Trophoblast cell (in vitro differentiated cells and primary cell): Measurements from ENCODE around the gene ZNF24.

Source experiments
- DNase-seq, 2 donors: peaks; one replicate each; pipeline ENCODE4 v3.0.0-alpha.2; 2016
- H2AFZ ChIP-seq: 2 replicates; pipeline ENCODE4 v1.6.1; 2013; ENCODE audit warnings: low read length, moderate library complexity, mild to moderate bottlenecking; ENCODE audit not compliant: insufficient read depth, poor library complexity
- H2AK5ac ChIP-seq: 2 replicates; pipeline ENCODE4 v1.6.1; 2013; ENCODE audit warnings: mild to moderate bottlenecking, low read length
- H2BK120ac ChIP-seq: 2 replicates; pipeline ENCODE4 v1.6.1; 2013; ENCODE audit warnings: low read length, mild to moderate bottlenecking, moderate library complexity; ENCODE audit not compliant: insufficient read depth, poor library complexity
- H2BK12ac ChIP-seq: 2 replicates; pipeline ENCODE4 v1.6.1; 2013; ENCODE audit warnings: mild to moderate bottlenecking, low read length, moderate library complexity
- H2BK5ac ChIP-seq: 2 replicates; pipeline ENCODE4 v1.6.1; 2013; ENCODE audit warnings: low read length, low read depth, moderate library complexity, mild to moderate bottlenecking; ENCODE audit not compliant: poor library complexity
- H3K14ac ChIP-seq: 2 replicates; pipeline ENCODE4 v1.6.1; 2013; ENCODE audit warnings: mild to moderate bottlenecking, low read length
- H3K18ac ChIP-seq: 2 replicates; pipeline ENCODE4 v1.6.1; 2013; ENCODE audit warnings: mild to moderate bottlenecking, low read length
- H3K23ac ChIP-seq: 2 replicates; pipeline ENCODE4 v1.6.1; 2013; ENCODE audit warnings: low read length
- H3K27ac ChIP-seq: 2 replicates; pipeline ENCODE4 v1.5.1; 2013; ENCODE audit warnings: low read depth, mild to moderate bottlenecking, inconsistent platforms, low read length, moderate library complexity
- H3K27me3 ChIP-seq: 2 replicates; pipeline ENCODE4 v1.6.1; 2013; ENCODE audit warnings: inconsistent platforms, mild to moderate bottlenecking, low read length, moderate library complexity; ENCODE audit not compliant: insufficient read depth
- H3K36me3 ChIP-seq, 2 experiments: 1 replicate in 1 of 2; 2 replicates in 1 of 2; pipeline ENCODE4 v1.6.1; 2013; ENCODE audit warnings: low read length in 2 of 2, mild to moderate bottlenecking in 2 of 2, moderate library complexity in 1 of 2; ENCODE audit not compliant: insufficient read depth in 2 of 2, control insufficient read depth in 1 of 2
- H3K4ac ChIP-seq: 2 replicates; pipeline ENCODE4 v1.6.1; 2013; ENCODE audit warnings: low read depth, mild to moderate bottlenecking, low read length, moderate library complexity
- H3K4me1 ChIP-seq, 2 experiments: 1 replicate in 1 of 2; 2 replicates in 1 of 2; pipeline ENCODE4 v1.6.1; 2013; ENCODE audit warnings: low read length in 2 of 2, mild to moderate bottlenecking in 2 of 2, moderate library complexity in 1 of 2; ENCODE audit not compliant: insufficient read depth in 2 of 2, control insufficient read depth in 1 of 2
- H3K4me2 ChIP-seq: 2 replicates; pipeline ENCODE4 v1.6.1; 2013; ENCODE audit warnings: inconsistent platforms, mild to moderate bottlenecking, low read length, moderate library complexity
- H3K4me3 ChIP-seq: 2 replicates; pipeline ENCODE4 v1.5.1; 2013; ENCODE audit warnings: mild to moderate bottlenecking, low read depth, low read length, inconsistent platforms
- H3K79me1 ChIP-seq: one replicate; pipeline ENCODE4 v1.6.1; 2013; ENCODE audit warnings: low read length
- H3K79me2 ChIP-seq: 2 replicates; pipeline ENCODE4 v1.6.1; 2013; ENCODE audit warnings: low read length, mild to moderate bottlenecking; ENCODE audit not compliant: control insufficient read depth, insufficient read depth, poor library complexity
- H3K9ac ChIP-seq: 2 replicates; pipeline ENCODE4 v1.6.1; 2013; ENCODE audit warnings: mild to moderate bottlenecking, low read length
- H3K9me3 ChIP-seq: 2 replicates; pipeline ENCODE4 v1.6.1; 2013; ENCODE audit warnings: low read depth, mild to moderate bottlenecking, control low read depth, inconsistent platforms, low read length; ENCODE audit not compliant: insufficient read depth
- H4K12ac ChIP-seq: 2 replicates; pipeline ENCODE4 v1.6.1; 2013; ENCODE audit warnings: low read depth, mild to moderate bottlenecking, low read length, moderate library complexity
- H4K8ac ChIP-seq: 2 replicates; pipeline ENCODE4 v1.6.1; 2013; ENCODE audit warnings: low read depth, mild to moderate bottlenecking, low read length, moderate library complexity
- H4K91ac ChIP-seq: one replicate; pipeline ENCODE4 v1.6.1; 2013; ENCODE audit warnings: low read depth, mild to moderate bottlenecking, low read length, moderate library complexity
- WGBS: extraction: QIAGEN DNeasy Blood & Tissue Kit; methylation state at CpG from one replicate; pipeline ENCODE4 v1.1.7; 2013; ENCODE audit warnings: missing lambda C conversion rate; ENCODE audit not compliant: insufficient read length, insufficient coverage; ENCODE audit errors: extremely low coverage; 5-methylcytosine and 5-hydroxymethylcytosine counted together

The ZNF24 gene

DNA sequence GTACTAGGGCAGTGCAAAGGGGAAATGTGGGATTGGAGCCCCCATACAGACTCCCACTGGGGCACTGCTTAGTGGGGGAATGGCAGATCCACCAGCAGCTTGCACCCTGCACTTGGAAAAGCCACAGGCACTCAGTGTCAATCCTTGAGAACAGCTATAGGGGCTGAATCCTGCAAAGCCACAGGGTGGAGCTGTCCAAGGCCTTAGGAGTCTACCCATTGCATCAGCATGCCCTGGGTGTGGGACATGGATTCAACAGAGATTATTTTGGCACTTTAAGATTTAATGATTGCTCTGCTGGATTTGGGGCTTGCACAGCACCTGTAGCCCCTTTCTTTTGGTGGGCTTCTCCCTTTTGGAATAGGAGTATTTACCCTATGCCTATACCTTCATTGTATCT lies 8.6 kb upstream of the ZNF24 start:
- Histone ChIP-seq H2BK12ac (no peak overlapping the region), H3K9me3 (peaks cover 11% of the 10 kb centered on the region), H3K4ac (no peak overlapping the region), H2BK5ac (no peak overlapping the region), H3K9ac (no peak overlapping the region), H3K4me2 (no peak overlapping the region), H3K27me3 (no peaks in the 10 kb centered on the region), H3K36me3 (no peaks in the 10 kb centered on the region), H4K12ac (no peak overlapping the region), H3K14ac (no peak overlapping the region), H4K91ac (no peak overlapping the region), H3K27ac (no peak overlapping the region), H4K8ac (no peak overlapping the region), H3K79me2 (no peaks in the 10 kb centered on the region), H2AK5ac (no peak overlapping the region), H3K4me3 (no peak overlapping the region), H2BK120ac (no peak overlapping the region), H2AFZ (no peak overlapping the region), H3K4me1 (no peaks in the 10 kb centered on the region), H3K18ac (no peak overlapping the region), H3K23ac (no peak overlapping the region), H3K79me1 (no peaks in the 10 kb centered on the region)
- no peak for DNase-seq

- H3K4ac ChIP-seq = no peak overlapping the region
- DNase-seq = no peak
- H2BK12ac ChIP-seq = no peak overlapping the region
- no peaks in the 10 kb centered on the region for H3K4me1 ChIP-seq
- H4K12ac ChIP-seq = no peak overlapping the region
- no peak overlapping the region for H2BK5ac ChIP-seq
- no peak overlapping the region for H2BK120ac ChIP-seq
- H3K36me3 ChIP-seq = no peaks in the 10 kb centered on the region
- H3K27ac ChIP-seq = no peak overlapping the region
- no peaks in the 10 kb centered on the region for H3K79me1 ChIP-seq
- H3K9ac ChIP-seq = no peak overlapping the region
- WGBS = no CpG with 5 or more reads among the region's 2 CpGs
- no peak overlapping the region for H2AFZ ChIP-seq
- peaks cover 11% of the 10 kb centered on the region for H3K9me3 ChIP-seq
- H2AK5ac ChIP-seq = no peak overlapping the region
- no peak overlapping the region for H3K14ac ChIP-seq
- H4K91ac ChIP-seq = no peak overlapping the region
- no peak overlapping the region for H3K4me3 ChIP-seq
- no peaks in the 10 kb centered on the region for H3K79me2 ChIP-seq
- H3K18ac ChIP-seq = no peak overlapping the region
- H3K27me3 ChIP-seq = no peaks in the 10 kb centered on the region
- no peak overlapping the region for H3K4me2 ChIP-seq
- H4K8ac ChIP-seq = no peak overlapping the region
- no peak overlapping the region for H3K23ac ChIP-seq
Measured at GRCh38 chr18:35352283-35352682, 8.1 kb upstream of the ZNF24 start.

DNA sequence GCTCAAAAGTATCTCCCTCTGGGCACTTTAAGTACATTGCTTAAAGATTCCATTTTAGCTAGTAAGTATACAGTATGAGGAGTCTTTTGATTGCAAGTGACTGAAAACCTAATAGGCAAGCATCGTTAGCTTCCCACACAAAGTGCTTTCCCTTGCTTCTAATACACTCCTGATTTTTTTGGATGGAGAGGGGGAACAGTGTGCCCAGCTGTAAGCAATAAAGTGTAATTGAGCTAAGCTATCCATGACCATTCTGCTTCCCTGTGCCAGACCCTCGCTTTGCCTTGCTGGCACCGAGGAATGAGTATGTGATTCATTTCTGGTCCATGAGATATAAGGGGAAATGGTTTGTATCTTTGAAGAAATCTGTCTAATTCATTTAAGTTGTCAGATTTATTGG lies 3.8 kb upstream of the ZNF24 start:
- Histone ChIP-seq H3K4me2 (no peak overlapping the region), H3K23ac (no peak overlapping the region), H2BK5ac (no peak overlapping the region), H3K79me2 (peaks cover 9% of the 10 kb centered on the region), H2BK120ac (no peak overlapping the region), H3K4me3 (no peak overlapping the region), H4K91ac (no peak overlapping the region), H2AK5ac (no peak overlapping the region), H2BK12ac (no peak overlapping the region), H3K9ac (no peak overlapping the region), H3K27ac (no peak overlapping the region), H2AFZ (no peak overlapping the region), H3K18ac (no peak overlapping the region), H3K79me1 (peaks cover 6% of the 10 kb centered on the region), H4K8ac (no peak overlapping the region), H3K36me3 (no peaks in the 10 kb centered on the region), H3K27me3 (no peaks in the 10 kb centered on the region), H3K4ac (no peak overlapping the region), H3K14ac (no peak overlapping the region), H4K12ac (no peak overlapping the region), H3K4me1 (peaks cover 0 to 2% of the 10 kb centered on the region in 2 experiments), H3K9me3 (peaks cover 11% of the 10 kb centered on the region)
- no peak for DNase-seq
- no CpG with 5 or more reads among the region's 3 CpGs for WGBS

DNA sequence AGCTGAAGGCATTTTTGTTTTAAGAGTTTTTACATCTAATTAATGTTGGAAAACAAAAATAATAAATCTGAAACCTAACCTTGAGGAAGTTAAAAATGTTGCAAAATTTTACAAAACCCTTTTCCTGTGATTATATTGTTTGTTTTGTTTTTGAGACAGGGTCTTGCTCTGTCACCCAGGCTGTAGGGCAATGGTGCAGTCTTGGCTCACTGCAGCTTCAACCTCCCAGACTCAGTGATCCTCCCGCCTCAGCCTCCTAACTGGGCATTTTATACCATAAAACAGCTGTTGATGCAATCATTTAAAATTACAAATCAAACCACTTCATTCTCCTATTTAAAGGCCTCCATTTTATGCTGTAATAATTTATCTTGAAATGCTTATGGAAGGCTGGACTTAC lies 1.7 kb upstream of the ZNF24 start:
- H3K79me2 ChIP-seq = peaks cover 13% of the 10 kb centered on the region
- no peak overlapping the region for H3K9ac ChIP-seq
- no peak overlapping the region for H2BK12ac ChIP-seq
- H3K4me1 ChIP-seq = peaks cover 2% of the 10 kb centered on the region in 2 experiments
- H4K12ac ChIP-seq = no peak overlapping the region
- no peak overlapping the region for H4K8ac ChIP-seq
- no peaks in the 10 kb centered on the region for H3K36me3 ChIP-seq
- H3K23ac ChIP-seq = no peak overlapping the region
- H2AK5ac ChIP-seq = no peak overlapping the region
- no peak for DNase-seq
- no peak overlapping the region for H2AFZ ChIP-seq
- no peak overlapping the region for H3K4me3 ChIP-seq
- peaks cover 2% of the 10 kb centered on the region for H3K9me3 ChIP-seq
- H3K4me2 ChIP-seq = no peak overlapping the region
- H3K14ac ChIP-seq = no peak overlapping the region
- no peak overlapping the region for H3K18ac ChIP-seq
- no peak overlapping the region for H3K4ac ChIP-seq
- H3K27ac ChIP-seq = no peak overlapping the region
- no peaks in the 10 kb centered on the region for H3K27me3 ChIP-seq
- H4K91ac ChIP-seq = no peak overlapping the region
- H2BK120ac ChIP-seq = no peak overlapping the region
- H3K79me1 ChIP-seq = peaks cover 6% of the 10 kb centered on the region
- no peak overlapping the region for H2BK5ac ChIP-seq
- no CpG with 5 or more reads among the region's 1 CpG for WGBS
